CD4-positive, alpha-beta T cell treated with Interferon alpha-2 for 1 hour (primary cell): ENCODE data around the gene TUBA3C.
"Not testable (repeated sequence)": the region's sequence is repeated elsewhere in the genome, so short reads cannot be mapped to it uniquely, and the experiment has no call there.

Experiments used
- DNase-seq, 2 donors: peaks; one replicate each; pipeline ENCODE4 v3.0.0-alpha.2; 2020 to 2022

The TUBA3C gene

GRCh38 chr13:19181621-19182485 lies at the start of gene TUBA3C:
Gene TUBA3C, minus strand, starts transcription at chr13:19181824. Its CDS starts 77 bp downstream, at chr13:19181747.
- no peak for DNase-seq

GRCh38 chr13:19207413-19207812 lies 25.8 kb upstream of the TUBA3C start:
- not testable (repeated sequence) for DNase-seq

GRCh38 chr13:19192622-19193021 lies 11.0 kb upstream of the TUBA3C start:
- DNase-seq, result not testable (repeated sequence)

GRCh38 chr13:19189911-19190310 lies 8.3 kb upstream of the TUBA3C start:
- not testable (repeated sequence) for DNase-seq

- DNase-seq, result not testable (repeated sequence)
Measured at GRCh38 chr13:19189368-19189767, 7.7 kb upstream of the TUBA3C start.

- DNase-seq, result no peak
Measured at GRCh38 chr13:19185865-19186645, 4.4 kb upstream of the TUBA3C start.

GRCh38 chr13:19185086-19185864 lies 3.7 kb upstream of the TUBA3C start:
- no peak for DNase-seq

- no peak for DNase-seq
Measured at GRCh38 chr13:19184176-19184575, 2.6 kb upstream of the TUBA3C start.

GRCh38 chr13:19183676-19184075 lies 2.1 kb upstream of the TUBA3C start:
- DNase-seq, result no peak

GRCh38 chr13:19182536-19182935 lies 912 bp upstream of the TUBA3C start:
- DNase-seq, result no peak

- no peak for DNase-seq
Measured at GRCh38 chr13:19181021-19181620, 503 bp downstream of the TUBA3C start.

GRCh38 chr13:19179916-19180315 lies 1.7 kb downstream of the TUBA3C start:
- DNase-seq, result no peak

- DNase-seq, result no peak
Measured at GRCh38 chr13:19178901-19179593, 2.6 kb downstream of the TUBA3C start.

- not testable (repeated sequence) for DNase-seq
Measured at GRCh38 chr13:19176981-19177776, 4.4 kb downstream of the TUBA3C start.

- DNase-seq, result no peak
Measured at GRCh38 chr13:19173752-19174151, 7.9 kb downstream of the TUBA3C start.

GRCh38 chr13:19172647-19173030 lies 9.0 kb downstream of the TUBA3C start:
- DNase-seq, result no peak

GRCh38 chr13:19172007-19172646 lies 9.5 kb downstream of the TUBA3C start:
- no peak for DNase-seq

GRCh38 chr13:19171563-19171962 lies 10.1 kb downstream of the TUBA3C start:
- no peak for DNase-seq

GRCh38 chr13:19169991-19170390 lies 11.6 kb downstream of the TUBA3C start:
- no peak for DNase-seq

GRCh38 chr13:19169496-19169895 lies 12.1 kb downstream of the TUBA3C start:
- no peak for DNase-seq

- DNase-seq, result no peak
Measured at GRCh38 chr13:19161308-19161707, 20.3 kb downstream of the TUBA3C start.
